Measurements from ENCODE around the gene LEMD2.

DNA sequence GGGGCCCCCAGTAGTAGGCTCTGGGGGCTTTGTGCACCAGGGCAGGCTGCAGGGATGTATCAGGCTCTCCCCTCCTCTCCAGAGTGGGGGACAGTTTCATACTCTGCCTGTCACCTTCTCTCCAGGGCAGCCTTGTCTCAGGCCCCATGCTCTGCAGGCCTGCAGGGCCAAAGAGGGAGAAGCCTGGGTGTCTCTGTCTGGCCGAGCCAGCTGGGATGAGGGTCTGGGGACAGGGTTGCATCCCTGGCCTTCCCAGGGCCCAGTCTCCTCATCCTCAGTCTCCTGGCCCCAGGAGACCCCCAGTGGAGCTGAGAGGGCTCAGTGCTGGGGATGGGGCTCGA lies 27.4 kb downstream of the LEMD2 start:
- TF ChIP-seq, protein P1, sequence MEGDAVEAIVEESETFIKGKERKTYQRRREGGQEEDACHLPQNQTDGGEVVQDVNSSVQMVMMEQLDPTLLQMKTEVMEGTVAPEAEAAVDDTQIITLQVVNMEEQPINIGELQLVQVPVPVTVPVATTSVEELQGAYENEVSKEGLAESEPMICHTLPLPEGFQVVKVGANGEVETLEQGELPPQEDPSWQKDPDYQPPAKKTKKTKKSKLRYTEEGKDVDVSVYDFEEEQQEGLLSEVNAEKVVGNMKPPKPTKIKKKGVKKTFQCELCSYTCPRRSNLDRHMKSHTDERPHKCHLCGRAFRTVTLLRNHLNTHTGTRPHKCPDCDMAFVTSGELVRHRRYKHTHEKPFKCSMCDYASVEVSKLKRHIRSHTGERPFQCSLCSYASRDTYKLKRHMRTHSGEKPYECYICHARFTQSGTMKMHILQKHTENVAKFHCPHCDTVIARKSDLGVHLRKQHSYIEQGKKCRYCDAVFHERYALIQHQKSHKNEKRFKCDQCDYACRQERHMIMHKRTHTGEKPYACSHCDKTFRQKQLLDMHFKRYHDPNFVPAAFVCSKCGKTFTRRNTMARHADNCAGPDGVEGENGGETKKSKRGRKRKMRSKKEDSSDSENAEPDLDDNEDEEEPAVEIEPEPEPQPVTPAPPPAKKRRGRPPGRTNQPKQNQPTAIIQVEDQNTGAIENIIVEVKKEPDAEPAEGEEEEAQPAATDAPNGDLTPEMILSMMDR (conservative IDR thresholded peaks at IDR 0.05) = no peak
- no peak for TF ChIP-seq EZH2 (IDR thresholded peaks at IDR 0.05; ENCODE audit: low read depth)

Measured in PC-9 (cell line).